DOHH2 (cell line): ENCODE results near the gene BAMBI.

Experiments used
- EZH2phosphoT487 ChIP-seq: fragments of 200-600 bp; sonication (generic); IDR thresholded peaks from 2 replicates; pipeline ENCODE4 v1.6.1; 2017; ENCODE audit warnings: borderline replicate concordance, mild to moderate bottlenecking, antibody characterized with exemption, low read length, moderate library complexity, mixed read lengths
- TF ChIP-seq, protein P1 (sequence below): fragments of 200-600 bp; sonication (generic); IDR thresholded peaks from one replicate; pipeline ENCODE4 v1.5.1; 2014; ENCODE audit warnings: antibody characterized with exemption, mild to moderate bottlenecking, low read depth, low read length; ENCODE audit not compliant: poor library complexity, severe bottlenecking

DNA sequence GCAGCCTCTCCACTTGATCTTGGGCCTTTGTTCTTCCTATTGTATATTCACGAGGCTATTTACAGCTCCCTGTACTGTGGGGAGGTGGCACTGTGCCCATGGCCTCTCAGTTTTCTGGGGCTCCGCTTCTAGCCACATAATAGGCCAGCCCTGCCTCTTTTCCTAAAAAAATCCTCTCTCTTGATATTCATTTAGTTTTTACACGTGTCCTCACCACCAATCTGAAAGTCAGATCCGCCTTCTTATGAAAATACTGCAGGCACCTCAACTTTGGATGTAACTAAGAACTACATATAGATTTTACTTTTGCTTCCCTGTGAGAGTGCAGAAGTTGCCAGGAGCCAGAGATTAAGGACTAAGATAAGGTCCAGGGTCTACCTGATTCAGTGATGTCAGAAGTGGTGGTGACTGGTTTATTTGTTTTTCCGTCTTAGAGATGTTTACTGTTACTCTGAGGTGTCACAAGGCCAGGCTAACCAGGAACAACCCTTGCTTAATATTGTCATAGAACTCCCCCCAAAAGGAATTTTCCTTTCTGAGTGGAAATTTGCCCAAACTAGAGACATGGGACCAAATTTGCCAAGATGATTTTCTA is 7.8 kb downstream of the BAMBI start:
- TF ChIP-seq, protein P1, sequence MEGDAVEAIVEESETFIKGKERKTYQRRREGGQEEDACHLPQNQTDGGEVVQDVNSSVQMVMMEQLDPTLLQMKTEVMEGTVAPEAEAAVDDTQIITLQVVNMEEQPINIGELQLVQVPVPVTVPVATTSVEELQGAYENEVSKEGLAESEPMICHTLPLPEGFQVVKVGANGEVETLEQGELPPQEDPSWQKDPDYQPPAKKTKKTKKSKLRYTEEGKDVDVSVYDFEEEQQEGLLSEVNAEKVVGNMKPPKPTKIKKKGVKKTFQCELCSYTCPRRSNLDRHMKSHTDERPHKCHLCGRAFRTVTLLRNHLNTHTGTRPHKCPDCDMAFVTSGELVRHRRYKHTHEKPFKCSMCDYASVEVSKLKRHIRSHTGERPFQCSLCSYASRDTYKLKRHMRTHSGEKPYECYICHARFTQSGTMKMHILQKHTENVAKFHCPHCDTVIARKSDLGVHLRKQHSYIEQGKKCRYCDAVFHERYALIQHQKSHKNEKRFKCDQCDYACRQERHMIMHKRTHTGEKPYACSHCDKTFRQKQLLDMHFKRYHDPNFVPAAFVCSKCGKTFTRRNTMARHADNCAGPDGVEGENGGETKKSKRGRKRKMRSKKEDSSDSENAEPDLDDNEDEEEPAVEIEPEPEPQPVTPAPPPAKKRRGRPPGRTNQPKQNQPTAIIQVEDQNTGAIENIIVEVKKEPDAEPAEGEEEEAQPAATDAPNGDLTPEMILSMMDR = no peak
- TF ChIP-seq EZH2phosphoT487 = no peak
